Osteoblast (primary cell): ENCODE results near the gene SSBP1. TPM values are rescaled to one million over a fixed set of nuclear protein-coding genes. Genes with fewer than 3 reads are reported as not detected.
A peak's percentile ranks its signal among the peaks of the same experiment; 100 is the strongest.

Experiments used
- DNase-seq: peaks from one replicate; pipeline ENCODE4 v3.0.0; 2011; ENCODE audit warnings: low spot score, mixed read lengths; ENCODE audit not compliant: insufficient read length; ENCODE audit errors: missing footprints
- H2AFZ ChIP-seq: 2 replicates; pipeline ENCODE4 v1.6.0; 2011; ENCODE audit warnings: mild to moderate bottlenecking, low read length
- H3K27ac ChIP-seq: 2 replicates; pipeline ENCODE4 v1.5.1; 2011; ENCODE audit warnings: mild to moderate bottlenecking, low read depth, low read length, moderate library complexity
- H3K27me3 ChIP-seq: 2 replicates; pipeline ENCODE4 v1.6.0; 2012; ENCODE audit warnings: mild to moderate bottlenecking, control low read depth, inconsistent platforms, low read length, moderate library complexity; ENCODE audit not compliant: insufficient read depth
- H3K36me3 ChIP-seq: 2 replicates; pipeline ENCODE4 v1.5.1; 2011; ENCODE audit warnings: mild to moderate bottlenecking, low read length, control low read depth, moderate library complexity; ENCODE audit not compliant: insufficient read depth
- H3K4me1 ChIP-seq: 2 replicates; pipeline ENCODE4 v1.5.1; 2011; ENCODE audit warnings: mild to moderate bottlenecking, low read length, control low read depth, moderate library complexity; ENCODE audit not compliant: insufficient read depth
- H3K4me2 ChIP-seq: 2 replicates; pipeline ENCODE4 v1.6.0; 2011; ENCODE audit warnings: mild to moderate bottlenecking, low read length; ENCODE audit not compliant: insufficient read depth
- H3K4me3 ChIP-seq: fragments of 200-600 bp; sonication (generic); 3 replicates; pipeline ENCODE4 v1.5.1; 2012; ENCODE audit warnings: mild to moderate bottlenecking, low read length, inconsistent platforms; ENCODE audit not compliant: insufficient read depth
- H3K79me2 ChIP-seq: 2 replicates; pipeline ENCODE4 v1.6.0; 2012; ENCODE audit warnings: mild to moderate bottlenecking, low read length, control low read depth, inconsistent platforms; ENCODE audit not compliant: insufficient read depth
- H3K9me3 ChIP-seq: 2 replicates; pipeline ENCODE4 v1.5.1; 2011; ENCODE audit warnings: low read depth, low read length, control low read depth
- H4K20me1 ChIP-seq: 2 replicates; pipeline ENCODE4 v1.6.0; 2012; ENCODE audit warnings: mild to moderate bottlenecking, low read length, control low read depth; ENCODE audit not compliant: insufficient read depth
- CTCF ChIP-seq: IDR thresholded peaks from 2 replicates; pipeline ENCODE4 v1.5.1; 2011; ENCODE audit warnings: mild to moderate bottlenecking, low read depth, low read length, moderate library complexity; ENCODE audit errors: extremely low read depth
- total RNA-seq: library from RNA; depleted of rRNA; stranded (reverse); fragments of >200 nt; gene quantifications from 2 replicates; pipeline ENCODE4 v1.2.3, GENCODE V29; 2012

Gene SSBP1
- total RNA-seq, 1 donor = 88.3 TPM

- Histone ChIP-seq H3K27ac (peak overlapping the region; percentile 84), H3K79me2 (peaks cover 36% of the 10 kb centered on the region), H3K4me2 (peak overlapping the region; percentile 95), H4K20me1 (no peaks in the 10 kb centered on the region), H3K4me1 (peaks cover 18% of the 10 kb centered on the region), H2AFZ (peak overlapping the region; percentile 98), H3K36me3 (peaks cover 39% of the 10 kb centered on the region), H3K27me3 (no peaks in the 10 kb centered on the region), H3K9me3 (no peaks in the 10 kb centered on the region), H3K4me3 (peak overlapping the region; percentile 91)
- no peak for DNase-seq
- TF ChIP-seq CTCF = no peak
Measured at GRCh38 chr7:141738592-141739013, 445 bp downstream of the SSBP1 start.

- Histone ChIP-seq H4K20me1 (no peaks in the 10 kb centered on the region), H3K4me3 (peak overlapping the region; percentile 91), H2AFZ (no peak overlapping the region), H3K27me3 (no peaks in the 10 kb centered on the region), H3K9me3 (no peaks in the 10 kb centered on the region), H3K27ac (no peak overlapping the region), H3K36me3 (peaks cover 46% of the 10 kb centered on the region), H3K4me2 (peak overlapping the region; percentile 95), H3K4me1 (peaks cover 18% of the 10 kb centered on the region), H3K79me2 (peaks cover 36% of the 10 kb centered on the region)
- TF ChIP-seq CTCF = no peak
- no peak for DNase-seq
Measured at GRCh38 chr7:141739250-141739649, 1.1 kb downstream of the SSBP1 start.

GRCh38 chr7:141742229-141742628, 4.1 kb downstream of the SSBP1 start:
- H3K4me1 ChIP-seq = peaks cover 15% of the 10 kb centered on the region
- no peak for TF ChIP-seq CTCF
- H3K27ac ChIP-seq = no peak overlapping the region
- H4K20me1 ChIP-seq = no peaks in the 10 kb centered on the region
- no peak overlapping the region for H3K4me3 ChIP-seq
- H3K4me2 ChIP-seq = no peak overlapping the region
- no peaks in the 10 kb centered on the region for H3K27me3 ChIP-seq
- peaks cover 36% of the 10 kb centered on the region for H3K79me2 ChIP-seq
- no peaks in the 10 kb centered on the region for H3K9me3 ChIP-seq
- DNase-seq = peak; percentile 67
- no peak overlapping the region for H2AFZ ChIP-seq
- H3K36me3 ChIP-seq = peaks cover 71% of the 10 kb centered on the region

GRCh38 chr7:141744131-141744530, 6.0 kb downstream of the SSBP1 start:
- TF ChIP-seq CTCF = no peak
- Histone ChIP-seq H3K4me1 (peaks cover 6% of the 10 kb centered on the region), H3K9me3 (no peaks in the 10 kb centered on the region), H3K79me2 (peaks cover 26% of the 10 kb centered on the region), H3K27me3 (no peaks in the 10 kb centered on the region), H3K4me3 (no peak overlapping the region), H4K20me1 (no peaks in the 10 kb centered on the region), H3K27ac (no peak overlapping the region), H3K4me2 (no peak overlapping the region), H3K36me3 (peaks cover 83% of the 10 kb centered on the region), H2AFZ (no peak overlapping the region)
- DNase-seq = no peak
